Spinal cord (tissue), 10 donors: ENCODE measurements around the gene ZNF140. TPM values are rescaled to one million over a fixed set of nuclear protein-coding genes. Genes with fewer than 3 reads are reported as not detected.

Experiments used
- DNase-seq, 6 donors: peaks; one replicate each; pipeline versions ENCODE4 v3.0.0 to v3.0.0-alpha.2; 2013 to 2015; ENCODE audit warnings: low spot score in 6 of 6, low read depth in 4 of 6
- H3K27ac ChIP-seq: one replicate; pipeline ENCODE4 v1.5.1; 2013; ENCODE audit warnings: low read depth, low read length, control low read depth
- H3K27me3 ChIP-seq: one replicate; pipeline ENCODE4 v1.6.1; 2013; ENCODE audit warnings: low read length; ENCODE audit not compliant: control insufficient read depth, insufficient read depth
- H3K36me3 ChIP-seq: one replicate; pipeline ENCODE4 v1.6.1; 2013; ENCODE audit warnings: low read length; ENCODE audit not compliant: control insufficient read depth, insufficient read depth
- H3K4me1 ChIP-seq: one replicate; pipeline ENCODE4 v1.6.1; 2013; ENCODE audit warnings: low read length; ENCODE audit not compliant: control insufficient read depth, insufficient read depth
- H3K4me3 ChIP-seq: one replicate; pipeline ENCODE4 v1.5.1; 2013; ENCODE audit warnings: low read depth, low read length, control low read depth
- H3K9me3 ChIP-seq: one replicate; pipeline ENCODE4 v1.6.1; 2013; ENCODE audit warnings: low read length; ENCODE audit not compliant: control insufficient read depth, insufficient read depth
- WGBS: methylation state at CpG from one replicate; pipeline ENCODE4 v1.1.5; 2013; ENCODE audit warnings: missing lambda C conversion rate; ENCODE audit not compliant: insufficient coverage; 5-methylcytosine and 5-hydroxymethylcytosine counted together
- long read RNA-seq, 4 donors: transcript quantifications; one replicate each; lab custom pipeline, GENCODE V29; 2026
- polyA plus RNA-seq, 2 donors: library from polyadenylated mRNA; unstranded; fragments of 120-200 nt; gene quantifications; one replicate each; pipeline ENCODE4 v1.2.1, GENCODE V29; 2013; ENCODE audit not compliant: insufficient read length in 2 of 2
- total RNA-seq, 2 donors: library from RNA; depleted of rRNA in 1 of 2; stranded (reverse); fragments of 120-200 nt in 1 of 2; fragments of >200 nt in 1 of 2; gene quantifications; one replicate each; pipeline versions ENCODE4 v1.2.3 to v1.2.4, GENCODE V29; 2013 to 2014
- donor health status: healthy.

The ZNF140 gene
- total RNA-seq = 10 to 100 TPM; 29.1 to 50.0 TPM
- polyA plus RNA-seq = 10 to 100 TPM; 23.8 TPM
- long read RNA-seq, donor 1, partial matches to known transcripts = 0 of 2 reads
- long read RNA-seq, donor 1, other reads (novel, unspliced or antisense) = 0 of 2 reads
- long read RNA-seq, donor 2, partial matches to known transcripts = 0 of 1 reads
- long read RNA-seq, donor 2, other reads (novel, unspliced or antisense) = 0 of 1 reads
- long read RNA-seq, donor 3, partial matches to known transcripts = 0 of 5 reads
- long read RNA-seq, donor 3, other reads (novel, unspliced or antisense) = 0 of 5 reads
- long read RNA-seq, donor 4, transcript ZNF140-202 (5 exons, 3,550 nt) = major isoform, 6 of 11 reads
- long read RNA-seq, donor 4, partial matches to known transcripts = 0 of 11 reads
- long read RNA-seq, donor 4, other reads (novel, unspliced or antisense) = 0 of 11 reads

DNA sequence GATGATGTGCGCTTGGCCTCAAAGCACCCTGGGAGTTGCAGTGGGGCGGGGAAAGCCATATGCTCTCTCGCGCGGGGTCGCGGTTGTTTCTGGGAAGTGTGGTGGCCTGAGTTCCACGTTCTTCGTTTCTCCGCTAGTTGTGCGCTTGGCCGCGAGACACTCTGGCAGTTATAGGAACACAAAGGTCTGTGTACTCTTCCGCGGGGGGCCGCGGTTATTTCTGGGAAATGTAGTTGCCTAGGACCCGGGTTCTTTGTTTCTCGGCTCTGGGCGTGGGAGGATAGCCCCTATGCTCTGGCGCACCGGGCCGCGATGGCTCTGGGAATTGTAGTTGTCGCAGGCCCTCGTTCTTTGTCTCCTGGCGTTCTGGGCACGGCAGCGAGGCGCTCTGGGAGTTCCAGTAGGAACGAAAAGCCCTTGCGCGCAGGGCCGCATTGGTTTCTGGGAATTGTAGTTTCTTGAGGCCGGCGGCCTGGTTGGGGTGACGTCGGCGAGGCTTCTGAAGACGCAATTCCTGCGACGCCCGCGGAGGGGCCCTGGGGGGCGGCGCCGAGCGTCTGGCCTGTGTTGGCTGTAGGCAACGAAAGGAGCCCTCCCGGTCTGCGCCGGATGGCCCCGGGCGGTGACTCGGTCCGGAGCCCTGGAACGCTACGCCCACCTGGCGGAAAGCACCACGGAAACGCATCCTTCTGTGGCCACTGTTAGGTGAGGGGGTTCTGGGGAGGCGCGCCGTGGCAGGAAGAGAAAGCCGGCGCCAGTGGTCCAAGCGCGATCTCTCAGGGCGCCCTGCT is at the start of gene ZNF140:
Gene ZNF140 (plus strand): TSS at position 556 of the 791 bp plus-strand sequence. CDS start 398 bp downstream, outside the sequence.
- Histone ChIP-seq H3K27ac (peak within 1 kb of the TSS; percentile 100), H3K4me1 (peaks cover 7% of the 10 kb centered on the region), H3K27me3 (no peaks in the 10 kb centered on the region), H3K36me3 (peaks cover 20% of the 10 kb centered on the region), H3K9me3 (peaks cover 24% of the 10 kb centered on the region), H3K4me3 (peak within 1 kb of the TSS; percentile 83)
- 0% methylated on average over 69 of the region's 69 CpGs for WGBS
- DNase-seq = peak; percentile 95 to 99 (median 98)

DNA sequence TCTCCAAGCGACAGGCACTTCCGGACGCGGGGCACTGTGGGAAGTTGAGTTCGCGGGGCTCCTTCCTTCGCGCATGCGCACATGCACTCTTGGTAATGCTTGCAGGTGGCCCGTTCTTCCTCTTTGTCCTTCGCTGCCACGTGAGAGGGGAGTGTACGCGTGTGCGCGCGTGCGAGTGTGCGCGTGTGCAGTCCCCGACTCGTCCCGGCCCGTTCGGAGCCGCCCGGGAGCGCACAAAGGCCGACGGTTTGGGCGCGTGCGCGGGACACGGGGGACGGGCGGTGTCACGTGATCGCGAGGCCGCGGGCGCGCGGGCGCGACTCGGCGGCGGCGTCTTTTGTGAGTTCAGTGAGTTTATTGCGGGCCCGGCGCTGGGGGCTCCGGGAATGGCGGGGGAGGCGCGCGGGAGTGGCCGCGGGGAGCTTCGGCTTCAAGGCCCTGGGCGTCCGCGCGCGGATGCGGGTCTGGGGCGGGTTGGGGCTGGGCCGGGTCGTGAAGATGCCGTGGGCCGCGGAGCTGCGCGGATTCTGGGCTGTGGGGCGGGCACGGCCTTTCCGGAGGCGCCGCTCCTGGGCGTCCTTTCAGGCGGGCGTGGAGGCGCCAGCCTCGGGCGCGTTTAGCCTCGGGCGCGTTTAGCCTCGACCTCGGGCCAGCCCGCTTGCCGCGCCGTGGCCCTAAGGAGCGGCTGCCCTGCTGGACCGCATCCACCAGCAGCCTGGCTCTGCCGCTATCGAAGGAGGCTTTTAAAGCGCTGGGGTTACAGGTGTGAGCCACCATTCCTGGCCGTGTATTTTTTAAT is 43.3 kb upstream of the ZNF140 start, which contains the start of gene ZNF84:
Gene ZNF84 (plus strand): TSS at position 303 of the 799 bp plus-strand sequence. CDS start 3,959 bp downstream, outside the sequence.
- DNase-seq = peak; percentile 95 to 100 (median 97)
- H3K9me3 ChIP-seq = peaks cover 20% of the 10 kb centered on the region
- under 1% methylated on average over 99 of the region's 103 CpGs for WGBS
- H3K4me1 ChIP-seq = no peaks in the 10 kb centered on the region
- H3K36me3 ChIP-seq = peaks cover 5% of the 10 kb centered on the region
- peak within 1 kb of the TSS; percentile 92 for H3K27ac ChIP-seq
- no peaks in the 10 kb centered on the region for H3K27me3 ChIP-seq
- H3K4me3 ChIP-seq = peak within 1 kb of the TSS; percentile 68

DNA sequence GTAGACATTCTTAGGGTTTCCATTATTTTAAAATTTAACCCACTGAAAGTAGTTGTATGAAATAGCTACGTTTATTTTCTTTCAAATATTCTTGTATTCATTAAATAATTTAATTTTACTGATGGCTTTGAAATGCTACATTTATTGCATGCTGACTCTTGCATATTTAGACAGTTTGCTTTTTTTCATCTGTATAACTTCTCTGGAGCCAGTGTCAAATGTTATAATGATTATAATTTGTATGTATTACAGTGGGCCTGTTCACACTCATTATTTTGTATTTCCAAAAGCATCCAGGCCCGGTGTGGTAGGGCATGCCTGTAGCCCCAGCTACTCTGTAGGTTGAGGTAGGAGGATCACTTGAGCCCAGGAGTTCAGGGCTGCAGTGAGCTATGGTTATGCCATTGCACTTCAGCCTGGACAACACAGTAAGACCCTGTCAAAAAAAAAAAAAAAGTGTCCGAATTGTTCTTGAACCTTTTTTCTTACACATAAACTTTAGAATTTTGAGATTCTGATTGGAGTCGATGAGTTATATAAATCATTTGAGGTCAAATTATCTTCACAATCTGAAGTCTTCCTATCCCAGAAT is 42.5 kb upstream of the ZNF140 start:
- no CpG with 5 or more reads among the region's 4 CpGs for WGBS
- peaks cover 8% of the 10 kb centered on the region for H3K36me3 ChIP-seq
- DNase-seq = peak in 1 of 6 donors; percentile 4
- H3K4me1 ChIP-seq = no peaks in the 10 kb centered on the region
- peak overlapping the region; percentile 68 for H3K4me3 ChIP-seq
- no peaks in the 10 kb centered on the region for H3K27me3 ChIP-seq
- H3K9me3 ChIP-seq = peaks cover 24% of the 10 kb centered on the region
- peak overlapping the region; percentile 92 for H3K27ac ChIP-seq

DNA sequence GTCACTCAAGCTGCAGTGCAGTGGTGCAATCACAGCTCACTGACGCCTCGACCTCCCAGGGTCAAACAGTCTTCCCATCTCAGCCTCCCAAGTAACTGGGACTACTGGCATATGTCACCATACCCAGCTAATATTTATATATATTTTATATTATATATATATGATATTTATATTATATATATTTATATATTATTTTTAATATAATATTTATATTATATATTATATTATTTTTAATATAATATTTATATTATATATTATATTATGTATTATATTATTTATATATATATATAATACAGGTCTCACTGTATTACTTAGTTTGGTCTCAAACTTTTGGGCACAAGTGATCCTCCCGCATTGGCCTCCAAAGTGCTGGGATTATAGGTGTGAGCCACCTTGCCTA is 34.0 kb upstream of the ZNF140 start:
- no peaks in the 10 kb centered on the region for H3K4me1 ChIP-seq
- no peak overlapping the region for H3K4me3 ChIP-seq
- no peak for DNase-seq
- H3K9me3 ChIP-seq = peaks cover 47% of the 10 kb centered on the region
- H3K36me3 ChIP-seq = peaks cover 49% of the 10 kb centered on the region
- no CpG with 5 or more reads among the region's 3 CpGs for WGBS
- H3K27me3 ChIP-seq = no peaks in the 10 kb centered on the region
- H3K27ac ChIP-seq = no peak overlapping the region

DNA sequence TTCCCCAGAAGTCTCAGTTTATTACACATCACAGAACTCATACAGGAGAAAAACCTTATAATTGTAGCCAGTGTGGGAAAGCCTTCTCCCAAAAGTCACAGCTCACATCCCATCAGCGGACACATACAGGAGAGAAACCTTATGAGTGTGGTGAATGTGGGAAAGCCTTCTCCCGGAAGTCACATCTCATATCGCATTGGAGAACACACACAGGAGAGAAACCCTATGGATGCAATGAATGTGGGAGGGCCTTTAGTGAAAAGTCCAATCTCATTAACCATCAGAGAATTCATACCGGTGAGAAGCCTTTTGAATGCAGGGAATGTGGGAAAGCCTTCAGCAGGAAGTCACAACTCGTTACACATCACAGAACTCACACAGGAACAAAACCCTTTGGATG is 23.3 kb upstream of the ZNF140 start:
- H3K36me3 ChIP-seq = peaks cover 21% of the 10 kb centered on the region
- peaks cover 68% of the 10 kb centered on the region for H3K9me3 ChIP-seq
- no peaks in the 10 kb centered on the region for H3K4me1 ChIP-seq
- WGBS = no CpG with 5 or more reads among the region's 5 CpGs
- peak in 1 of 6 donors; percentile 2 for DNase-seq
- H3K27me3 ChIP-seq = no peaks in the 10 kb centered on the region
- no peak overlapping the region for H3K27ac ChIP-seq
- no peak overlapping the region for H3K4me3 ChIP-seq

DNA sequence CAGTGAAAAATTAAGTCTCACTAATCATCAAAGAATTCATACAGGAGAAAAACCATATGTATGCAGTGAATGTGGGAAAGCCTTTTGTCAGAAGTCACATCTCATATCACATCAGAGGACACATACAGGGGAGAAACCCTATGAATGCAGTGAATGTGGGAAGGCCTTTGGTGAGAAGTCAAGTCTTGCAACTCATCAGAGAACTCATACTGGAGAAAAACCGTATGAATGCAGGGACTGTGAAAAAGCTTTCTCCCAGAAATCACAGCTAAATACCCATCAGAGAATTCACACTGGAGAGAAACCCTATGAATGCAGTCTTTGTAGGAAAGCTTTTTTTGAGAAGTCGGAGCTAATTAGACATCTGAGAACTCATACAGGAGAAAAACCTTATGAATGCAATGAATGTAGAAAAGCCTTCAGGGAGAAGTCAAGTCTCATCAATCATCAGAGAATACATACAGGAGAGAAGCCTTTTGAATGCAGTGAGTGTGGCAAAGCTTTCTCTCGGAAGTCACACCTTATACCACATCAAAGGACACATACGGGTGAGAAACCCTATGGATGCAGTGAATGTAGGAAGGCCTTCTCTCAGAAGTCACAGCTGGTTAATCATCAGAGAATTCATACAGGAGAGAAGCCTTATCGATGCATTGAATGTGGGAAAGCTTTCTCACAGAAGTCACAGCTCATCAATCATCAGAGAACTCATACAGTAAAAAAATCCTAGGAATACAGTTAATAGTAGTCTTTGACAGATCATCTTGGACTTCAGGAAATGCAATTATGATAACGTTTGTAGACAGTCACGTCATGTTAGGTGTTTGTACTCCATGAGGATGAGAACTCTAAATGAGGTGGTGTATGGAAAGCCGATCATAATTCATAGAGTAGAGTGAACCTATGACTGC is 22.3 kb upstream of the ZNF140 start:
- Histone ChIP-seq H3K36me3 (peaks cover 17% of the 10 kb centered on the region), H3K27ac (no peak overlapping the region), H3K27me3 (no peaks in the 10 kb centered on the region), H3K4me1 (no peaks in the 10 kb centered on the region), H3K9me3 (peaks cover 70% of the 10 kb centered on the region), H3K4me3 (no peak overlapping the region)
- 94% methylated on average over 2 of the region's 8 CpGs for WGBS
- DNase-seq = peak in 1 of 6 donors; percentile 10

DNA sequence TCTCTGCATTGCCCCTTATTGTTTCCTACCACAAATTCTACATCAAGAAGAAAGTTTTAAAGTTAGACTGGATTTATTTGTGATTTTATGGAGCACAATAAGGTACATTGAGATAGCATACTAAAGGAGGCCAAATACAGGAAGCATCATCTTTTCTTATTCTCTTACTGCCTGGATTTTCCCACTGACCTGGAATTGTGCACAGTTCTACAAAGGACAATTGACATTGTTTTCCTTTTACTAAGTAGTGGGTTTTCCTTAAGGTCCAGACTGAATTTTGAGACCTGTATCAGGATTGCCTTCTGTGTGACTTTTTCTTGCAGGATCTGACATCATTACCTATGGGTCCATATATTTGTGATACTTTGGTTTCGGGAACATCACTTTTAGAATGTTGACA is 18.8 kb upstream of the ZNF140 start:
- DNase-seq = no peak
- Histone ChIP-seq H3K36me3 (peaks cover 8% of the 10 kb centered on the region), H3K4me1 (no peaks in the 10 kb centered on the region), H3K27ac (no peak overlapping the region), H3K9me3 (peaks cover 86% of the 10 kb centered on the region), H3K4me3 (no peak overlapping the region), H3K27me3 (no peaks in the 10 kb centered on the region)
- whole genome bisulfite sequencing = no CpG with 5 or more reads among the region's 1 CpG

DNA sequence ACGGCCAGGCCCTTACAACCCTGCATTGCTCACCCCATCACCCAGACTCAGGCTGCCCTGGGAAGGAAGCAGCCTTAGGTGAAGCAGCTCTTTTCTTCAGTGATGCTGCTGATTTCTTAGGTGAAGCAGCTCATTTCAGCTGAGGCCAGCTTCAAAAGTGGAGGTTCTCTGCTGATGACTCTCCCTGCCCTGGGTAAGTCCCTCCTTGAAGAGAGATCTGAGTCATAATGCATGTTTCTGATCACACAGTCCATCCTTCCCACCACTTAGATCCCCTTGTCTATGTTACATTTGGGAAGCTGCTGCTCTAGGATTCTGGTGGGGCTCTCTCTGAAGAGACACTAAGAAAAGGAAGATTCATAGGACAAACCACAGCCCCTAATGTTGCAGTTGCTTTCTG is 17.2 kb upstream of the ZNF140 start:
- DNase-seq = no peak
- WGBS = 100% methylated on average over 1 of the region's 1 CpG
- peaks cover 72% of the 10 kb centered on the region for H3K9me3 ChIP-seq
- H3K4me1 ChIP-seq = no peaks in the 10 kb centered on the region
- no peak overlapping the region for H3K27ac ChIP-seq
- H3K27me3 ChIP-seq = no peaks in the 10 kb centered on the region
- peaks cover 8% of the 10 kb centered on the region for H3K36me3 ChIP-seq
- H3K4me3 ChIP-seq = no peak overlapping the region
